Fibroblast of pulmonary artery (primary cell): ENCODE measurements around the gene APBB2.
A peak's percentile ranks its signal among the peaks of the same experiment; 100 is the strongest.

Source experiments
- DNase-seq: peaks from one replicate; pipeline ENCODE4 v3.0.0-alpha.2; 2010; ENCODE audit warnings: low read depth
- H3K4me3 ChIP-seq: replicated peaks from 2 replicates; pipeline ENCODE4 v1.5.1; 2011; ENCODE audit warnings: low read depth, mild to moderate bottlenecking, control low read depth, low read length, moderate library complexity
- TF ChIP-seq, protein P1 (sequence below): IDR thresholded peaks from 2 replicates; pipeline ENCODE4 v1.5.1; 2011; ENCODE audit warnings: mild to moderate bottlenecking, control low read depth, low read length, inconsistent platforms; ENCODE audit errors: missing control alignments

Gene APBB2

DNA sequence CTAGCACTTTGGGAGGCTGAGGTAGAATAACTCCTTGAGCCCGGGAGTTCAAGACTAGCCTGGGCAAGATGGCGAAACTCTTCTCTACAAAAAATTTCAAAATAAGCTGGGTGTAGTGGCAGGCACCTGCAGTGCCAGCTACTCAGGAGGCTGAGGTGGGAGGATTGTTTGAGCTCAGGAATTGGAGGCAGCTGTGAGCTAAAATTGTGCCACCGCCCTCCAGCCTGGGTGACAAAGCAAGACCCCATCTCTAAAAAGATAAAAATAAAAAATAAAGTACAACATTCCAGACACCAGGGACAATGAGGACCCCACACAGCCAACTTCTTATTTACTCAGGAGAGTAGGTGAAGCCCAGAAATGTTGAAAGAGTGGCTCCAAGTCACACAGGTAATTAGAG lies 53.0 kb downstream of the APBB2 start:
- no peak overlapping the region for H3K4me3 ChIP-seq

GRCh38 chr4:41160856-41161255 lies 53.5 kb downstream of the APBB2 start:
- no peak for DNase-seq
- H3K4me3 ChIP-seq, result no peak overlapping the region
- TF ChIP-seq, protein P1, sequence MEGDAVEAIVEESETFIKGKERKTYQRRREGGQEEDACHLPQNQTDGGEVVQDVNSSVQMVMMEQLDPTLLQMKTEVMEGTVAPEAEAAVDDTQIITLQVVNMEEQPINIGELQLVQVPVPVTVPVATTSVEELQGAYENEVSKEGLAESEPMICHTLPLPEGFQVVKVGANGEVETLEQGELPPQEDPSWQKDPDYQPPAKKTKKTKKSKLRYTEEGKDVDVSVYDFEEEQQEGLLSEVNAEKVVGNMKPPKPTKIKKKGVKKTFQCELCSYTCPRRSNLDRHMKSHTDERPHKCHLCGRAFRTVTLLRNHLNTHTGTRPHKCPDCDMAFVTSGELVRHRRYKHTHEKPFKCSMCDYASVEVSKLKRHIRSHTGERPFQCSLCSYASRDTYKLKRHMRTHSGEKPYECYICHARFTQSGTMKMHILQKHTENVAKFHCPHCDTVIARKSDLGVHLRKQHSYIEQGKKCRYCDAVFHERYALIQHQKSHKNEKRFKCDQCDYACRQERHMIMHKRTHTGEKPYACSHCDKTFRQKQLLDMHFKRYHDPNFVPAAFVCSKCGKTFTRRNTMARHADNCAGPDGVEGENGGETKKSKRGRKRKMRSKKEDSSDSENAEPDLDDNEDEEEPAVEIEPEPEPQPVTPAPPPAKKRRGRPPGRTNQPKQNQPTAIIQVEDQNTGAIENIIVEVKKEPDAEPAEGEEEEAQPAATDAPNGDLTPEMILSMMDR, result no peak

More for the DNA sequence above, 53.0 kb downstream of the APBB2 start:
- DNase-seq, result no peak
- TF ChIP-seq, protein P1, result no peak

DNA sequence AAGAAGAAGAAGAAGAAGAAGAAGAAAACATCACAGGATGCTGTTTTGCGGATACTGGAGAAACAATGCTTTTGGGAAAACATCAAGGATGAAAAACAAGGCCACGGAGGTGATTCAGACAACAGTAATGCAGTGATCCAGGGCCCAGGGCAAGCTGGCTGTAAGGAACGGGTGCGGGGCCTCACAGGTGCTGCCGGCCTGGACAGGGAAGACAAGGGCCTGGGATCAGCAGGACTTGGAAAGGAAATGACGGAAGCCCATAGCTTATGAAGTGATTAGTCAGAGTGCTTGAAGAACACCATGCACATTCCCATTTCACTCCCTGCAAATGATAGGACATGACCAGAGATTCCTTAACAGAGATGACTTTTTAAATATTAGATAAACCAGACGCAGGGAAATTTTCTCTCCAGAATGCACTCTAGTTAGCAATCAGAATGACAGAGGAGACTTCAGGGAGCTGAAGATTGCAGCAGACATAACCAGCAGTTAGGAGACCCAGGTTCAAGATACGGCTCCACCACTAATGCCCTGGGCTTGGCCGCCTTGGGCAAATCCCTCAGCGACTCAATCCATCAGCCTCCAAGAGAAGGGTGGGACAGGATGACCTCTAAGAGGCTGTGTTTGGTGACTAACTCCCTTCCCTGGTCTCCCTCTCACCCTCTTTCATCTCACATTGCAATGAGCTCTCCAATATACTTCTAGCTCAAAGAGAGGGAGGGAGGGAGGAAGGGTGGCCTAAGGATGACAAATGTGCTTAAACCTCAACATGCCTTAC lies 54.1 kb downstream of the APBB2 start:
- TF ChIP-seq, protein P1, result no peak
- H3K4me3 ChIP-seq, result no peak overlapping the region
- DNase-seq, result peak; percentile 91

GRCh38 chr4:41158756-41159155 lies 55.6 kb downstream of the APBB2 start:
- TF ChIP-seq, protein P1, result no peak
- H3K4me3 ChIP-seq, result no peak overlapping the region

DNA sequence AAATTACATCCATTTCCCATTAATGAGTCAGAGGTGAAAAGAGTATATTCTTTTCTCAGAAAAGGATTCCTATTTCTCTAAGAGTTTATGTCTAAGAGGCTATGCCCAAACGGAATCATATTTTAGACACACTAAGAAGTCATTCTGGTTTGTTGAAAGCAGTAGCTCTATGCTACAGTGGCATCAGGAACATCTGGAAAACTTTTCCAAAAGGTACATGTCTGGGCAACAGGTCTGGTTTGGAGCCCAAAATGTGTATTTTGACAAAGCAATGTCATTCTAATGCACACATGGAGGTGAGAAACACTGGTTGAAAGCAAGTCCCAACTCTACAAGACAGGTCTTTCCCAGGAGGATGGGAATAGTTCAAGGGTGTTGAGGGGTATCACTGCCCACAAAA lies 56.1 kb downstream of the APBB2 start:
- DNase-seq, result no peak
- TF ChIP-seq, protein P1, result no peak
- no peak overlapping the region for H3K4me3 ChIP-seq

More at GRCh38 chr4:41158756-41159155, 55.6 kb downstream of the APBB2 start:
- DNase-seq, result no peak

DNA sequence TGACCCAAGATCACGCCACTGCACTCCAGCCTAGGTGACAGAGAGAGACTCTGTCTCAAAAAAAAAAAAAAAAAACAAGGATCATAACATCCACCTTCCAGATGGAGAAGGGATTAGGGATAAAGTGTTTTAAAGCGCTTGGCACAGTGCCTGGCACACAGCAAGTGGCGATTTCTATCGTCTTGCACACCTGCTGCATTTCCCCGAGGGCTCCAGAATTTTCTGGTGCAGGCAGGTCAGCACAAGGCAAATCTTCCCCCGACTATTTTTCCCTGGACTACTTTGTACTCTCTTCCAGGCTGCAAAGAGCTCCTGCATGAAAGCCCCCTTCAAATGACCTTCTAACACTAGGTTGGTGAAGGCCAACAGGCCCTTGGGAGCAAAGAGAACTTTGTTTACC lies 57.3 kb downstream of the APBB2 start:
- no peak for DNase-seq

More for the DNA sequence above, 57.3 kb downstream of the APBB2 start:
- H3K4me3 ChIP-seq, result no peak overlapping the region
- TF ChIP-seq, protein P1, result no peak
